Progenitor cell of endocrine pancreas (in vitro differentiated cells): ENCODE measurements around the gene SLC38A8. TPM values are rescaled to one million over a fixed set of nuclear protein-coding genes. Genes with fewer than 3 reads are reported as not detected.
A peak's percentile ranks its signal among the peaks of the same experiment; 100 is the strongest.

ENCODE experiments used
- DNase-seq: peaks from one replicate; pipeline ENCODE4 v3.0.0; 2021; ENCODE audit warnings: low spot score; ENCODE audit not compliant: unreplicated experiment
- H3K27ac Mint-ChIP-seq: 2 replicates; pipeline ENCODE4 v1.8.0; 2021; ENCODE audit warnings: mild to moderate bottlenecking, moderate library complexity, mixed read lengths
- H3K27me3 Mint-ChIP-seq: 2 replicates; pipeline ENCODE4 v1.8.0; 2021; ENCODE audit warnings: mixed read lengths
- H3K36me3 Mint-ChIP-seq: 2 replicates; pipeline ENCODE4 v1.8.0; 2022; ENCODE audit warnings: mixed read lengths; ENCODE audit not compliant: insufficient read depth
- H3K4me1 Mint-ChIP-seq: 2 replicates; pipeline ENCODE4 v1.8.0; 2021; ENCODE audit warnings: low read depth, mixed read lengths
- H3K4me3 Mint-ChIP-seq: 2 replicates; pipeline ENCODE4 v1.8.0; 2021; ENCODE audit warnings: low read depth, mild to moderate bottlenecking, moderate library complexity, mixed read lengths
- H3K9me3 Mint-ChIP-seq: 2 replicates; pipeline ENCODE4 v1.8.0; 2021; ENCODE audit warnings: low read depth, mixed read lengths
- CTCF ChIP-seq: fragments of 200-600 bp; sonication (generic); IDR thresholded peaks from one replicate; pipeline ENCODE4 v1.5.0; 2021; ENCODE audit warnings: antibody characterized with exemption, mild to moderate bottlenecking; ENCODE audit not compliant: unreplicated experiment
- total RNA-seq: library from RNA; stranded (reverse); gene quantifications from 2 replicates; pipeline ENCODE4 v1.2.1, GENCODE V29; 2021

The SLC38A8 gene
- total RNA-seq, 1 donor from 2014 or later, result 0.24 TPM

- no peak for DNase-seq
- H3K4me3 Mint-ChIP-seq, result no peak overlapping the region
- no peaks in the 10 kb centered on the region for H3K27me3 Mint-ChIP-seq
- H3K36me3 Mint-ChIP-seq, result peaks cover 19% of the 10 kb centered on the region
- H3K4me1 Mint-ChIP-seq, result peaks cover 4% of the 10 kb centered on the region
- TF ChIP-seq CTCF, result no peak
- H3K9me3 Mint-ChIP-seq, result no peaks in the 10 kb centered on the region
- no peak overlapping the region for H3K27ac Mint-ChIP-seq
Observed at GRCh38 chr16:84063980-84064379, 21.4 kb upstream of the SLC38A8 start.

GRCh38 chr16:84062734-84063640, 20.4 kb upstream of the SLC38A8 start:
- DNase-seq, result peak; percentile 79
- peak; percentile 97 for TF ChIP-seq CTCF
- H3K4me3 Mint-ChIP-seq, result no peak overlapping the region
- no peaks in the 10 kb centered on the region for H3K9me3 Mint-ChIP-seq
- no peak overlapping the region for H3K27ac Mint-ChIP-seq
- peaks cover 4% of the 10 kb centered on the region for H3K4me1 Mint-ChIP-seq
- peaks cover 15% of the 10 kb centered on the region for H3K36me3 Mint-ChIP-seq
- no peaks in the 10 kb centered on the region for H3K27me3 Mint-ChIP-seq

GRCh38 chr16:84061236-84061819, 18.7 kb upstream of the SLC38A8 start:
- no peak for DNase-seq
- no peaks in the 10 kb centered on the region for H3K27me3 Mint-ChIP-seq
- H3K4me3 Mint-ChIP-seq, result no peak overlapping the region
- H3K4me1 Mint-ChIP-seq, result peaks cover 4% of the 10 kb centered on the region
- TF ChIP-seq CTCF, result no peak
- no peaks in the 10 kb centered on the region for H3K9me3 Mint-ChIP-seq
- H3K27ac Mint-ChIP-seq, result no peak overlapping the region
- peaks cover 21% of the 10 kb centered on the region for H3K36me3 Mint-ChIP-seq

GRCh38 chr16:84059946-84060901, 17.6 kb upstream of the SLC38A8 start:
- Mint-ChIP-seq H3K27ac (no peak overlapping the region), H3K4me3 (no peak overlapping the region), H3K4me1 (peaks cover 4% of the 10 kb centered on the region), H3K27me3 (no peaks in the 10 kb centered on the region), H3K36me3 (peaks cover 25% of the 10 kb centered on the region), H3K9me3 (no peaks in the 10 kb centered on the region)
- no peak for DNase-seq
- TF ChIP-seq CTCF, result no peak

- Mint-ChIP-seq H3K36me3 (peaks cover 27% of the 10 kb centered on the region), H3K27me3 (no peaks in the 10 kb centered on the region), H3K27ac (no peak overlapping the region), H3K9me3 (no peaks in the 10 kb centered on the region), H3K4me1 (peaks cover 4% of the 10 kb centered on the region), H3K4me3 (no peak overlapping the region)
- no peak for TF ChIP-seq CTCF
- DNase-seq, result no peak
Observed at GRCh38 chr16:84059111-84059510, 16.5 kb upstream of the SLC38A8 start.
